K562 (cell line): ENCODE results near the gene FNDC11. TPM values are rescaled to one million over a fixed set of nuclear protein-coding genes. Genes with fewer than 3 reads are reported as not detected.

Experiments
- ATAC-seq: fragments of 200-7000 bp; cut with Tn5 transposase; 3 replicates; pipeline ENCODE4 v1.9.1; 2020; ENCODE audit warnings: moderate library complexity
- BruUV-seq: library from RNA; stranded (reverse); fragments of 400-500 nt; replicated peaks from 2 replicates; lab custom pipeline; 2021; lab: Mats Ljungman, UMichigan
- CTCF ChIA-PET: fragments of 300-600 bp; formaldehyde crosslinking; extraction: SDS; loops from one replicate; lab custom pipeline; 2021; ENCODE audit warnings: low intra/inter-chr PET ratio; lab: Yijun Ruan, JAX
- POLR2A ChIA-PET: fragments of 300-600, 350-650 bp; sonication (Branson Sonifier 250); formaldehyde crosslinking; extraction: SDS; loops from one replicate; lab custom pipeline; 2021; ENCODE audit warnings: antibody characterized with exemption, inconsistent platforms; lab: Yijun Ruan, JAX
- DNase-seq, 4 experiments: peaks; one replicate each; pipeline versions ENCODE4 v3.0.0 to v3.0.0-alpha.2; 2011 to 2018; ENCODE audit warnings: low spot score in 3 of 4, mixed read lengths in 3 of 4; ENCODE audit errors: extremely low read depth in 1 of 4
- FAIRE-seq: peaks from 2 replicates; lab custom pipeline; 2011; peaks lifted over from hg19 to GRCh38; lab: Jason Lieb, UNC
- H2AFZ ChIP-seq: 2 replicates; pipeline ENCODE4 v1.6.0; 2011; ENCODE audit warnings: low read depth, low read length, control low read depth, inconsistent platforms
- H3K27ac ChIP-seq: fragments of 200-600 bp; 3 replicates; pipeline ENCODE4 v1.8.0; 2011; ENCODE audit warnings: low read depth, mild to moderate bottlenecking, control low read depth, inconsistent platforms, low read length, moderate library complexity, mixed read lengths; ENCODE audit errors: extremely low read depth
- H3K27me3 ChIP-seq, 2 experiments: fragments of 300-600 bp in 1 of 2; 2 replicates in 1 of 2; 3 replicates in 1 of 2; pipeline versions ENCODE4 v1.6.0 to v1.8.0; 2011; ENCODE audit warnings: inconsistent platforms in 2 of 2, low read length in 2 of 2, mild to moderate bottlenecking in 1 of 2, mixed read lengths in 1 of 2, moderate library complexity in 1 of 2; ENCODE audit not compliant: control insufficient read depth in 2 of 2, insufficient read depth in 2 of 2
- H3K36me3 ChIP-seq: fragments of 300-600 bp; 3 replicates; pipeline ENCODE4 v1.8.0; 2011; ENCODE audit warnings: mild to moderate bottlenecking, low read length, inconsistent platforms; ENCODE audit not compliant: control insufficient read depth, insufficient read depth
- H3K4me1 ChIP-seq, 2 experiments: fragments of 200-600 bp in 1 of 2; replicated peaks in 1 of 2; 2 replicates in 1 of 2; 3 replicates in 1 of 2; pipeline versions ENCODE4 v1.5.1 to v1.8.0; 2011; ENCODE audit warnings: inconsistent platforms in 2 of 2, low read length in 2 of 2, mild to moderate bottlenecking in 1 of 2, mixed read lengths in 1 of 2, moderate library complexity in 1 of 2; ENCODE audit not compliant: control insufficient read depth in 2 of 2, insufficient read depth in 2 of 2
- H3K4me2 ChIP-seq: 2 replicates; pipeline ENCODE4 v1.6.1; 2011; ENCODE audit warnings: low read length, control low read depth, inconsistent platforms, mixed read lengths; ENCODE audit not compliant: insufficient read depth
- H3K4me3 ChIP-seq: fragments of 200-600 bp; sonication (generic), shearing (Covaris generic); 2 replicates; pipeline ENCODE4 v1.5.1; 2016; ENCODE audit warnings: control low read depth, inconsistent platforms
- H3K79me2 ChIP-seq: fragments of 200-600 bp; 3 replicates; pipeline ENCODE4 v1.8.0; 2011; ENCODE audit warnings: low read length, inconsistent platforms; ENCODE audit not compliant: control insufficient read depth, insufficient read depth
- H3K9ac ChIP-seq, 2 experiments: 2 replicates each; pipeline versions ENCODE4 v1.6.0 to v1.6.1; 2011; ENCODE audit warnings: low read depth in 2 of 2, low read length in 2 of 2, control low read depth in 1 of 2, inconsistent platforms in 1 of 2, mild to moderate bottlenecking in 1 of 2, mixed read lengths in 1 of 2; ENCODE audit not compliant: insufficient read depth in 1 of 2
- H3K9me1 ChIP-seq: one replicate; pipeline ENCODE4 v1.6.0; 2011; ENCODE audit warnings: inconsistent platforms, mild to moderate bottlenecking, low read length, moderate library complexity; ENCODE audit not compliant: control insufficient read depth, insufficient read depth
- H3K9me3 ChIP-seq: replicated peaks from 2 replicates; pipeline ENCODE4 v1.5.1; 2011; ENCODE audit warnings: low read depth, low read length, inconsistent platforms; ENCODE audit not compliant: control insufficient read depth, insufficient read depth
- H4K20me1 ChIP-seq: replicated peaks from 2 replicates; pipeline ENCODE4 v1.6.1; 2011; ENCODE audit warnings: low read length, inconsistent platforms, mixed read lengths; ENCODE audit not compliant: control insufficient read depth, insufficient read depth
- ETV6 ChIP-seq, 3 experiments: fragments of 150-350 bp in 1 of 3; sonication (generic) in 1 of 3; formaldehyde crosslinking in 1 of 3; IDR thresholded peaks; 2 replicates each; pipeline versions ENCODE4 v1.6.1 to v1.8.0; 2014 to 2022; ENCODE audit warnings: borderline replicate concordance in 2 of 3, low read depth in 2 of 3, antibody characterized with exemption in 1 of 3, low read length in 1 of 3, mild to moderate bottlenecking in 1 of 3, missing genetic modification reagents in 1 of 3
- KAT2B ChIP-seq: IDR thresholded peaks from one replicate; pipeline ENCODE4 v1.6.1; 2012; ENCODE audit warnings: low read depth, mild to moderate bottlenecking, control low read depth, inconsistent platforms, low read length, moderate library complexity
- MNT ChIP-seq, 2 experiments: fragments of 450-650 bp; conservative IDR thresholded peaks; 2 replicates each; pipeline ENCODE4 v1.6.1; 2017; ENCODE audit warnings: mild to moderate bottlenecking in 2 of 2, moderate library complexity in 2 of 2
- ZFP36 ChIP-seq: fragments of 150-350 bp; IDR thresholded peaks from 2 replicates; pipeline ENCODE4 v1.6.1; 2018; ENCODE audit warnings: low read length, low read depth; ENCODE audit not compliant: partially characterized antibody
- WGBS: fragments of 100-300 bp; shearing (Covaris generic); methylation state at CpG from one replicate; pipeline ENCODE4 v1.1.6; 2016; ENCODE audit warnings: low coverage, mixed read lengths; ENCODE audit not compliant: insufficient coverage; ENCODE audit errors: missing lambda C conversion rate; 5-methylcytosine and 5-hydroxymethylcytosine counted together
- in situ Hi-C: fragments of 300-500 bp; cut with MboI; formaldehyde crosslinking; loops from 4 replicates; pipeline ENCODE4 v1.15.0; 2018; ENCODE audit warnings: inconsistent platforms, mixed read lengths
- intact Hi-C: fragments of 100-400 bp; cut with micrococcal nuclease; formaldehyde crosslinking; loops from 2 replicates; pipeline ENCODE4 v1.14.2; 2022
- polyA plus RNA-seq, 8 experiments: library from polyadenylated mRNA; depleted of rRNA in 4 of 8; stranded (reverse) in 5 of 8; unstranded in 3 of 8; fragments of >200 nt; fragmentation: Nextera tagmentation in 2 of 8; fragmentation: Illumina TruSeq in 1 of 8; extraction: Ambion mirVana in 2 of 8; extraction: Trizol in 1 of 8; gene quantifications; 2 replicates each; pipeline versions ENCODE4 v1.2.1 to v1.2.3, GENCODE V29; 2011 to 2014; ENCODE audit warnings: inconsistent platforms in 1 of 8, missing spikeins in 1 of 8
- total RNA-seq, 7 experiments: library from RNA; depleted of rRNA in 6 of 7; stranded (reverse); fragments of >200 nt in 6 of 7; fragmentation: Illumina TruSeq in 2 of 7; extraction: Trizol in 2 of 7; gene quantifications; 2 replicates each; pipeline versions ENCODE4 v1.2.1 to v1.2.3, GENCODE V29; 2011 to 2021; ENCODE audit warnings: low replicate concordance in 1 of 7

FNDC11 gene
- total and polyA plus RNA-seq, 9 of the 15 experiments (the other 6 are each of a cell fraction or from before 2014, with no cell fraction given), result 0.08 to 2.3 (median 0.64) TPM; not detected in 2

- ATAC-seq, result no peak
- Histone ChIP-seq H3K4me2 (no peak overlapping the region), H3K27me3 (no peaks in the 10 kb centered on the region), H3K4me1 (peaks cover 15 to 85% of the 10 kb centered on the region in 2 experiments), H3K4me3 (no peak overlapping the region), H2AFZ (no peak overlapping the region), H3K79me2 (no peaks in the 10 kb centered on the region), H3K9me3 (no peaks in the 10 kb centered on the region), H3K9me1 (no peaks in the 10 kb centered on the region), H3K36me3 (no peaks in the 10 kb centered on the region), H3K9ac (no peak overlapping the region), H4K20me1 (no peaks in the 10 kb centered on the region), H3K27ac (no peak overlapping the region)
- 50% methylated on average over 18 of the region's 23 CpGs for WGBS
- POLR2A ChIA-PET, result interaction anchor here (0.6 to 1.0 kb wide), 7 partner anchors 8 to 151 kb away, joined by 3 to 4 read pairs (median 3); partner anchors contain the start of genes ARFRP1 and ZGPAT
- TF ChIP-seq MNT (conservative IDR thresholded peaks at IDR 0.05), result no peak
- TF ChIP-seq ZFP36, result peak; percentile 64
- TF ChIP-seq ETV6 (IDR thresholded peaks at IDR 0.05; ENCODE audit: borderline replicate concordance in 1 of 2, low read depth in 2 of 2, low read length in 1 of 2), result no peak
- no peak for TF ChIP-seq ETV6 (CRISPR knock-in tag; IDR thresholded peaks at IDR 0.05; ENCODE audit: borderline replicate concordance)
- no peak for TF ChIP-seq KAT2B
- BruUV-seq, result no TSS peak
- no peak for FAIRE-seq
- DNase-seq, result no peak
- in situ Hi-C loops, result no loop called here
- intact Hi-C loops, result loop anchor here (10.0 kb wide), 1 partner anchor 308 kb away; the partner anchor contains the start of genes ABHD16B and TPD52L2
- CTCF ChIA-PET, result no interaction called here
These were observed 3.0 kb downstream of the FNDC11 start for GRCh38 chr20:63556873-63557478.
